Adrenal gland (tissue), 12 donors: Measurements from ENCODE around the gene IPPK. TPM values are rescaled to one million over a fixed set of nuclear protein-coding genes. Genes with fewer than 3 reads are reported as not detected.
"Not testable (repeated sequence)": the region's sequence is repeated elsewhere in the genome, so short reads cannot be mapped to it uniquely, and the experiment has no call there.

Experiments used
- DNase-seq, 7 donors: peaks; one replicate each; pipeline ENCODE4 v3.0.0-alpha.2; 2019 to 2020
- H3K27ac ChIP-seq, 5 donors: fragments of 200-600 bp; sonication (generic) in 4 of 5; 1 replicate in 3 of 5; 2 replicates in 2 of 5; pipeline versions ENCODE4 v1.5.1 to v1.8.0; 2016 to 2020; ENCODE audit warnings: mild to moderate bottlenecking in 1 of 5
- H3K27me3 ChIP-seq: fragments of 200-600 bp; 2 replicates; pipeline ENCODE4 v1.8.0; 2021
- H3K36me3 ChIP-seq, 2 donors: fragments of 200-600 bp; replicated peaks in 1 of 2; 1 replicate in 1 of 2; 2 replicates in 1 of 2; pipeline versions ENCODE4 v1.5.1 to v1.8.0; 2018 to 2022
- H3K4me1 ChIP-seq, 2 donors: fragments of 200-600 bp; replicated peaks in 1 of 2; 1 replicate in 1 of 2; 2 replicates in 1 of 2; pipeline versions ENCODE4 v1.5.1 to v1.8.0; 2018 to 2021
- H3K4me3 ChIP-seq, 4 donors: fragments of 200-600 bp; sonication (generic) in 3 of 4; one replicate each; pipeline ENCODE4 v1.5.1; 2016 to 2018
- H3K9me3 ChIP-seq, 3 donors: fragments of 200-600 bp; sonication (generic) in 1 of 3; replicated peaks in 1 of 3; 1 replicate in 2 of 3; 2 replicates in 1 of 3; pipeline versions ENCODE4 v1.5.1 to v1.8.0; 2016 to 2021
- POLR2A ChIP-seq, 2 donors: fragments of 450-650 bp; IDR thresholded peaks; one replicate each; pipeline ENCODE4 v1.6.1; 2017; ENCODE audit warnings: antibody characterized with exemption in 2 of 2, mild to moderate bottlenecking in 2 of 2, moderate library complexity in 1 of 2
- WGBS, 4 donors: extraction: QIAGEN DNeasy Blood & Tissue Kit in 2 of 4; methylation state at CpG; one replicate each; pipeline versions ENCODE4 v1.1.5 to v1.1.7; 2013 to 2017; 5-methylcytosine and 5-hydroxymethylcytosine counted together
- intact Hi-C, 2 donors: fragments of 100-400 bp; cut with DNase I; formaldehyde crosslinking; loops; one replicate each; pipeline versions ENCODE4 v1.14.1 to v1.15.0; 2022 to 2023
- polyA plus RNA-seq, 3 donors: library from polyadenylated mRNA; stranded (reverse); fragments of 200-250 nt in 2 of 3; fragments of 350-450 nt in 1 of 3; fragmentation: Illumina TruSeq in 1 of 3; extraction: RNeasy Lipid Tissue Mini Kit (QIAGEN cat#74804) in 1 of 3; gene quantifications; one replicate each; pipeline ENCODE4 v1.2.3, GENCODE V29; 2013 to 2014
- total RNA-seq, 9 donors: library from RNA; depleted of rRNA in 4 of 9; stranded (reverse); fragments of >200 nt in 4 of 9; fragments of 120-200 nt in 1 of 9; fragmentation: NEBNext Ultra II Directional in 1 of 9; extraction: Animal tissue kit (Norgen Biotek cat#: 25700) in 1 of 9; gene quantifications; one replicate each; pipeline versions ENCODE4 v1.1.0 to v1.2.4, GENCODE V29; 2013 to 2023
- TF ChIP-seq, protein P1 (sequence below), 6 experiments: fragments of 450-650 bp in 4 of 6; fragments of 200-600 bp in 2 of 6; sonication (generic) in 1 of 6; IDR thresholded peaks; 1 replicate in 5 of 6; 2 replicates in 1 of 6; pipeline versions ENCODE4 v1.5.1 to v1.8.0; 2016 to 2021; ENCODE audit warnings: antibody characterized with exemption in 6 of 6, mild to moderate bottlenecking in 2 of 6, moderate library complexity in 1 of 6
- donor health status: healthy with polysubstance abuse.
- donor health status: Bipolar disorder and iron deficiency.
- donor health status: DM: yes; HTN: yes; CAD: no.
- donor health status: DM: no; HTN: no; CAD: no.
- donor health status: DM: no; HTN: no; CAD: no.
- donor health status: DM: yes; HTN: yes; CAD: no.

Gene IPPK
- total and polyA plus RNA-seq, 12 donors: 2.9 to 22.2 (median 9.0) TPM

DNA sequence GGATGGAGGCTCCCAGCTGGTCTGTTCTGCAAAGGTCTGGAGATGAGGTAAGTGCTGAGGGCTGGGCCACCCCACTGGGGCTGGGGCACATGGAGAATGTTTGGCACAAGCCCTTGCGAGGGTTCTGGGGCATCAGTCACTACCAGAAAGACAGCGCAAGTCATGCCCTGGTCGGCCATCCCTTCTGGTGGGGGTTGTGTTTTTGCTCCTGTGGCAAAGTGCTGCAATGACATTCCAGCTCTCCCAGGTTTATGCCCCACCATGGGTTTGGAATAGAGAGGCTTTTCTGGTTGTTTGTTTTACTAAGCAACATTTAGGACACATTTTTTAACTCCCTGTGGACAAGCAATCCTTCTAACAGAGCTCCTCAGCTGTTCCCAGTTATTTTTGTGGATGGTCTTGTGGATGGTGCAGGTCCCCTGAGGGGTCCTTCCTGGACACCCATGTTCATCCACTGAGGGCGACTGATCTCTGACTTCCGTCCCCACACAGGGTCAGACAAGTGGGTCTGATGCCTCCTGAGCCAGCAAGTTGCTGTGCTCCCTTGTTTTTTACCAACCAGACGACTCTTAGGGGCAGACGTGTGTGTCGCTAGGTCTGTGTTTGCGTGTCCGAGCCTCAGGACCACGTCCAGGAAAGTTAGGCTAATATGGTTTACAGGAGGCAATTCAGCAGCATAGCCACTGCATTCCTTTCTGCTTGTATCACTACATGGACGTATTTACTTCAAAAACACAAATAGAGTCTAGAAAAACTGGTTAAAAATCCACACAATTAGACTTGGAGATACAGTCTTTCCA, 69.3 kb downstream of the IPPK start:
- H3K4me1 ChIP-seq: peaks cover 0 to 3% of the 10 kb centered on the region in 2 donors
- no peaks in the 10 kb centered on the region for H3K27me3 ChIP-seq
- H3K4me3 ChIP-seq: no peak overlapping the region
- TF ChIP-seq, protein P1, sequence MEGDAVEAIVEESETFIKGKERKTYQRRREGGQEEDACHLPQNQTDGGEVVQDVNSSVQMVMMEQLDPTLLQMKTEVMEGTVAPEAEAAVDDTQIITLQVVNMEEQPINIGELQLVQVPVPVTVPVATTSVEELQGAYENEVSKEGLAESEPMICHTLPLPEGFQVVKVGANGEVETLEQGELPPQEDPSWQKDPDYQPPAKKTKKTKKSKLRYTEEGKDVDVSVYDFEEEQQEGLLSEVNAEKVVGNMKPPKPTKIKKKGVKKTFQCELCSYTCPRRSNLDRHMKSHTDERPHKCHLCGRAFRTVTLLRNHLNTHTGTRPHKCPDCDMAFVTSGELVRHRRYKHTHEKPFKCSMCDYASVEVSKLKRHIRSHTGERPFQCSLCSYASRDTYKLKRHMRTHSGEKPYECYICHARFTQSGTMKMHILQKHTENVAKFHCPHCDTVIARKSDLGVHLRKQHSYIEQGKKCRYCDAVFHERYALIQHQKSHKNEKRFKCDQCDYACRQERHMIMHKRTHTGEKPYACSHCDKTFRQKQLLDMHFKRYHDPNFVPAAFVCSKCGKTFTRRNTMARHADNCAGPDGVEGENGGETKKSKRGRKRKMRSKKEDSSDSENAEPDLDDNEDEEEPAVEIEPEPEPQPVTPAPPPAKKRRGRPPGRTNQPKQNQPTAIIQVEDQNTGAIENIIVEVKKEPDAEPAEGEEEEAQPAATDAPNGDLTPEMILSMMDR (IDR thresholded peaks at IDR 0.05): no peak
- TF ChIP-seq POLR2A (IDR thresholded peaks at IDR 0.05): no peak
- peak overlapping the region in 1 of 5 donors; percentile 47 for H3K27ac ChIP-seq
- intact Hi-C loops: no loop called here
- 69 to 86% (median 77%) methylated on average over 11 to 12 of the region's 12 CpGs for WGBS, 4 donors
- no peaks in the 10 kb centered on the region for H3K9me3 ChIP-seq
- DNase-seq: no peak
- no peaks in the 10 kb centered on the region for H3K36me3 ChIP-seq

- WGBS, 4 donors: 67 to 86% (median 75%) methylated on average over 4 of the region's 4 CpGs
- no peak for TF ChIP-seq POLR2A (IDR thresholded peaks at IDR 0.05)
- TF ChIP-seq, protein P1 (IDR thresholded peaks at IDR 0.05): no peak
- Histone ChIP-seq H3K4me3 (no peak overlapping the region), H3K27me3 (no peaks in the 10 kb centered on the region), H3K36me3 (no peaks in the 10 kb centered on the region), H3K9me3 (no peaks in the 10 kb centered on the region), H3K4me1 (peaks cover 0 to 3% of the 10 kb centered on the region in 2 donors), H3K27ac (peak overlapping the region in 1 of 5 donors; percentile 4)
- DNase-seq: no peak
- intact Hi-C loops: no loop called here
These were observed 69.9 kb downstream of the IPPK start for GRCh38 chr9:92599938-92600461.

- WGBS, 4 donors: 60 to 86% (median 74%) methylated on average over 2 of the region's 2 CpGs
- no peaks in the 10 kb centered on the region for H3K36me3 ChIP-seq
- intact Hi-C loops: no loop called here
- H3K9me3 ChIP-seq: no peaks in the 10 kb centered on the region
- H3K4me3 ChIP-seq: no peak overlapping the region
- TF ChIP-seq POLR2A (IDR thresholded peaks at IDR 0.05): no peak
- TF ChIP-seq, protein P1 (IDR thresholded peaks at IDR 0.05): no peak
- H3K4me1 ChIP-seq: peaks cover 0 to 3% of the 10 kb centered on the region in 2 donors
- peak overlapping the region in 2 of 5 donors; percentile 59 to 65 for H3K27ac ChIP-seq
- DNase-seq: no peak
- H3K27me3 ChIP-seq: no peaks in the 10 kb centered on the region
These were observed 71.5 kb downstream of the IPPK start for GRCh38 chr9:92598382-92598781.

- Histone ChIP-seq H3K27ac (no peak overlapping the region), H3K27me3 (no peaks in the 10 kb centered on the region), H3K4me1 (peaks cover 0 to 3% of the 10 kb centered on the region in 2 donors), H3K4me3 (no peak overlapping the region), H3K9me3 (no peaks in the 10 kb centered on the region), H3K36me3 (no peaks in the 10 kb centered on the region)
- 90 to 100% (median 93%) methylated on average over 1 of the region's 1 CpG for WGBS, 4 donors
- TF ChIP-seq POLR2A (IDR thresholded peaks at IDR 0.05): no peak
- TF ChIP-seq, protein P1 (IDR thresholded peaks at IDR 0.05): no peak
- intact Hi-C loops: no loop called here
- no peak for DNase-seq
These were observed 74.0 kb downstream of the IPPK start for GRCh38 chr9:92595930-92596329.

GRCh38 chr9:92595075-92595474, 74.9 kb downstream of the IPPK start:
- WGBS, 4 donors: 89 to 100% (median 94%) methylated on average over 1 of the region's 1 CpG
- DNase-seq, H3K4me1 ChIP-seq, H3K36me3 ChIP-seq, H3K27me3 ChIP-seq, H3K4me3 ChIP-seq, intact Hi-C loops, H3K9me3 ChIP-seq, H3K27ac ChIP-seq: not testable (repeated sequence)
